H9 (cell line): ENCODE data around the gene MTF1. TPM values are rescaled to one million over a fixed set of nuclear protein-coding genes. Genes with fewer than 3 reads are reported as not detected.

Source experiments
- DNase-seq: peaks from one replicate; pipeline ENCODE4 v3.0.0-alpha.2; 2017
- H2AFZ ChIP-seq: one replicate; pipeline ENCODE4 v1.6.1; 2013; ENCODE audit warnings: mild to moderate bottlenecking, low read length, control low read depth, moderate library complexity
- H2AK5ac ChIP-seq: 2 replicates; pipeline ENCODE4 v1.6.1; 2013; ENCODE audit warnings: low read length, control low read depth, mixed read lengths; ENCODE audit not compliant: insufficient read length
- H2BK120ac ChIP-seq: one replicate; pipeline ENCODE4 v1.6.1; 2013; ENCODE audit warnings: low read depth, mild to moderate bottlenecking, low read length, control low read depth, inconsistent platforms; ENCODE audit not compliant: poor library complexity, severe bottlenecking
- H2BK12ac ChIP-seq: 2 replicates; pipeline ENCODE4 v1.6.1; 2013; ENCODE audit warnings: low read length, control low read depth, mixed read lengths, low read depth; ENCODE audit not compliant: insufficient read length
- H2BK15ac ChIP-seq: 2 replicates; pipeline ENCODE4 v1.6.1; 2013; ENCODE audit warnings: low read depth, low read length, control low read depth
- H2BK20ac ChIP-seq: one replicate; pipeline ENCODE4 v1.6.1; 2013; ENCODE audit warnings: low read depth, mild to moderate bottlenecking, low read length, control low read depth, inconsistent platforms; ENCODE audit not compliant: poor library complexity, severe bottlenecking
- H2BK5ac ChIP-seq: 2 replicates; pipeline ENCODE4 v1.6.1; 2013; ENCODE audit warnings: low read length, control low read depth, mixed read lengths; ENCODE audit not compliant: insufficient read length
- H3K14ac ChIP-seq: 2 replicates; pipeline ENCODE4 v1.6.1; 2013; ENCODE audit warnings: low read length, control low read depth; ENCODE audit not compliant: insufficient read depth
- H3K18ac ChIP-seq: 2 replicates; pipeline ENCODE4 v1.6.1; 2013; ENCODE audit warnings: low read depth, mild to moderate bottlenecking, mixed read lengths, low read length, control low read depth; ENCODE audit not compliant: insufficient read length
- H3K23ac ChIP-seq: 2 replicates; pipeline ENCODE4 v1.6.1; 2013; ENCODE audit warnings: low read length, control low read depth, mixed read lengths, low read depth; ENCODE audit not compliant: insufficient read length
- H3K23me2 ChIP-seq: 2 replicates; pipeline ENCODE4 v1.6.1; 2013; ENCODE audit warnings: low read depth, mild to moderate bottlenecking, mixed read lengths, low read length, control low read depth; ENCODE audit not compliant: insufficient read length, poor library complexity, severe bottlenecking
- H3K27ac ChIP-seq: 2 replicates; pipeline ENCODE4 v1.5.1; 2013; ENCODE audit warnings: low read length, control low read depth, mixed read lengths, low read depth; ENCODE audit not compliant: insufficient read length
- H3K27me3 ChIP-seq: 2 replicates; pipeline ENCODE4 v1.6.1; 2013; ENCODE audit warnings: low read length, control low read depth, inconsistent platforms; ENCODE audit not compliant: insufficient read depth
- H3K4ac ChIP-seq: 2 replicates; pipeline ENCODE4 v1.6.1; 2013; ENCODE audit warnings: low read depth, mild to moderate bottlenecking, control low read depth, inconsistent platforms, low read length, moderate library complexity
- H3K4me1 ChIP-seq: 2 replicates; pipeline ENCODE4 v1.6.1; 2013; ENCODE audit warnings: low read length, control low read depth, inconsistent platforms; ENCODE audit not compliant: insufficient read depth
- H3K4me2 ChIP-seq: 2 replicates; pipeline ENCODE4 v1.6.1; 2013; ENCODE audit warnings: low read length, control low read depth, mixed read lengths; ENCODE audit not compliant: insufficient read length, insufficient read depth
- H3K56ac ChIP-seq: 2 replicates; pipeline ENCODE4 v1.6.1; 2013; ENCODE audit warnings: low read depth, mild to moderate bottlenecking, mixed read lengths, low read length, control low read depth; ENCODE audit not compliant: insufficient read length
- H3K79me1 ChIP-seq: 2 replicates; pipeline ENCODE4 v1.6.1; 2013; ENCODE audit warnings: low read depth, mild to moderate bottlenecking, moderate library complexity, low read length, control low read depth, inconsistent platforms; ENCODE audit not compliant: insufficient read depth, poor library complexity, severe bottlenecking
- H3K79me2 ChIP-seq: 2 replicates; pipeline ENCODE4 v1.6.1; 2013; ENCODE audit warnings: low read length, control low read depth, inconsistent platforms; ENCODE audit not compliant: insufficient read depth
- H3K9ac ChIP-seq: 2 replicates; pipeline ENCODE4 v1.6.1; 2013; ENCODE audit warnings: low read length, control low read depth, mixed read lengths; ENCODE audit not compliant: insufficient read length; ENCODE audit errors: extremely low read depth
- H3K9me3 ChIP-seq: one replicate; pipeline ENCODE4 v1.6.1; 2013; ENCODE audit warnings: low read depth, low read length, inconsistent platforms; ENCODE audit not compliant: control insufficient read depth
- H3T11ph ChIP-seq: one replicate; pipeline ENCODE4 v1.6.1; 2013; ENCODE audit warnings: mild to moderate bottlenecking, low read length, control low read depth, inconsistent platforms
- H4K20me1 ChIP-seq: one replicate; pipeline ENCODE4 v1.6.1; 2013; ENCODE audit not compliant: control insufficient read depth, insufficient read length, insufficient read depth
- H4K5ac ChIP-seq: 2 replicates; pipeline ENCODE4 v1.6.1; 2013; ENCODE audit warnings: low read depth, mild to moderate bottlenecking, mixed read lengths, low read length, control low read depth; ENCODE audit not compliant: insufficient read length
- H4K8ac ChIP-seq: replicated peaks from 2 replicates; pipeline ENCODE4 v1.6.1; 2013; ENCODE audit warnings: low read length, control low read depth, mixed read lengths, low read depth; ENCODE audit not compliant: insufficient read length
- H4K91ac ChIP-seq: 2 replicates; pipeline ENCODE4 v1.6.1; 2013; ENCODE audit warnings: low read depth, mild to moderate bottlenecking, moderate library complexity, mixed read lengths, low read length, control low read depth; ENCODE audit not compliant: insufficient read length
- H3K27ac Mint-ChIP-seq, 3 experiments: 2 replicates in 2 of 3; 3 replicates in 1 of 3; pipeline ENCODE4 v1.8.0; 2020 to 2021; ENCODE audit warnings: mixed read lengths in 3 of 3, mild to moderate bottlenecking in 1 of 3, moderate library complexity in 1 of 3
- H3K27me3 Mint-ChIP-seq: 2 replicates; pipeline ENCODE4 v1.8.0; 2021; ENCODE audit warnings: low read depth, mild to moderate bottlenecking, moderate library complexity, mixed read lengths
- H3K36me3 Mint-ChIP-seq, 3 experiments: 2 replicates in 2 of 3; 3 replicates in 1 of 3; pipeline ENCODE4 v1.8.0; 2020 to 2021; ENCODE audit warnings: low read depth in 3 of 3, mixed read lengths in 3 of 3; ENCODE audit not compliant: insufficient read depth in 1 of 3
- H3K4me1 Mint-ChIP-seq, 2 experiments: 2 replicates each; pipeline ENCODE4 v1.8.0; 2020; ENCODE audit warnings: mixed read lengths in 2 of 2
- H3K4me3 Mint-ChIP-seq, 2 experiments: 2 replicates in 1 of 2; 3 replicates in 1 of 2; pipeline ENCODE4 v1.8.0; 2020 to 2021; ENCODE audit warnings: mild to moderate bottlenecking in 2 of 2, mixed read lengths in 2 of 2, moderate library complexity in 1 of 2
- H3K9me3 Mint-ChIP-seq, 2 experiments: 2 replicates in 1 of 2; 3 replicates in 1 of 2; pipeline ENCODE4 v1.8.0; 2020; ENCODE audit warnings: mild to moderate bottlenecking in 2 of 2, mixed read lengths in 2 of 2, moderate library complexity in 1 of 2
- CTCF ChIP-seq: fragments of 200-600 bp; sonication (generic); conservative IDR thresholded peaks from 3 replicates; pipeline ENCODE4 v1.8.0; 2021; ENCODE audit warnings: antibody characterized with exemption, mild to moderate bottlenecking
- WGBS: extraction: QIAGEN DNeasy Blood & Tissue Kit; methylation state at CpG from one replicate; pipeline ENCODE4 v1.1.7; 2013; ENCODE audit warnings: missing lambda C conversion rate, low lambda C conversion rate, mixed read lengths; ENCODE audit not compliant: insufficient read length; ENCODE audit errors: extremely low coverage; 5-methylcytosine and 5-hydroxymethylcytosine counted together
- total RNA-seq: library from RNA; stranded (reverse); gene quantifications from 2 replicates; pipeline ENCODE4 v1.2.1, GENCODE V29; 2021

The MTF1 gene
- total RNA-seq, 1 experiment from 2014 or later: 17.0 TPM

DNA sequence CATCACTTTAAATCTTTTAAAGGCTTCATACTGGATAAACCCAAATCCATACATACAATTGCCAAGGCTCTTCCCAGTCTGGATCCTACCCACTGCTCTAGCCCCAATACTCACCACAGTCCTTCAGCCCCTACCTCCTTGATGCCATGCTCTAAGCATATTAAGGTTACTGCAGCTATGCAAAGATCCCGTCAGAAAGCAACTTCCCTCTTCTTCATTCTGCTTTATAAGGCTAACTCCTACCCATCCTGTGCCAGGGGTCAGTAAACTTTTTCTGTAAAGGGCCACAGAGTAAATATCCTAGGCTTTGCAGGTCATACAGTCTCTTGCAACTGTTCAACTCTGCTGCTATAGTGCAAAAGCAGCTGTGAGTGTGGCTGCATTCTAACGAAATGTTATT is 34.3 kb upstream of the MTF1 start:
- H3K27me3 ChIP-seq: no peaks in the 10 kb centered on the region
- H4K20me1 ChIP-seq: no peaks in the 10 kb centered on the region
- H3K56ac ChIP-seq: no peak overlapping the region
- no peaks in the 10 kb centered on the region for H3K79me1 ChIP-seq
- WGBS: no CpG with 5 or more reads among the region's 2 CpGs
- H2BK120ac ChIP-seq: no peak overlapping the region
- no peaks in the 10 kb centered on the region for H3K79me2 ChIP-seq
- Mint-ChIP-seq H3K4me3 (no peak overlapping the region), H3K4me1 (no peaks in the 10 kb centered on the region), H3K27me3 (no peaks in the 10 kb centered on the region), H3K9me3 (peaks cover 3 to 6% of the 10 kb centered on the region in 2 experiments; a peak in 2 of 5 replicates), H3K36me3 (peaks cover 4 to 15% (median 14%) of the 10 kb centered on the region in 3 experiments; a peak in 6 of 7 replicates), H3K27ac (no peak overlapping the region)
- H3T11ph ChIP-seq: no peak overlapping the region
- H3K14ac ChIP-seq: no peak overlapping the region
- no peak overlapping the region for H3K18ac ChIP-seq
- no peak for DNase-seq
- H2BK15ac ChIP-seq: no peak overlapping the region
- no peaks in the 10 kb centered on the region for H3K23me2 ChIP-seq
- H2AFZ ChIP-seq: no peak overlapping the region
- no peak overlapping the region for H2BK20ac ChIP-seq
- no peak overlapping the region for H3K9ac ChIP-seq
- H4K8ac ChIP-seq: no peak overlapping the region
- H3K4me1 ChIP-seq: no peaks in the 10 kb centered on the region
- no peak overlapping the region for H2BK5ac ChIP-seq
- TF ChIP-seq CTCF: no peak
- no peak overlapping the region for H2AK5ac ChIP-seq
- H3K4ac ChIP-seq: no peak overlapping the region
- no peaks in the 10 kb centered on the region for H3K9me3 ChIP-seq
- no peak overlapping the region for H2BK12ac ChIP-seq
- H3K27ac ChIP-seq: no peak overlapping the region
- no peak overlapping the region for H3K4me2 ChIP-seq
- no peak overlapping the region for H4K91ac ChIP-seq
- no peak overlapping the region for H4K5ac ChIP-seq
- no peak overlapping the region for H3K23ac ChIP-seq
